Measurements from ENCODE around the gene GOLT1A. TPM values are rescaled to one million over a fixed set of nuclear protein-coding genes. Genes with fewer than 3 reads are reported as not detected.
A peak's percentile ranks its signal among the peaks of the same experiment; 100 is the strongest.

The GOLT1A gene, protein sequence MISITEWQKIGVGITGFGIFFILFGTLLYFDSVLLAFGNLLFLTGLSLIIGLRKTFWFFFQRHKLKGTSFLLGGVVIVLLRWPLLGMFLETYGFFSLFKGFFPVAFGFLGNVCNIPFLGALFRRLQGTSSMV
- polyA plus RNA-seq (ENCODE audit: insufficient read length in 4 of 4) = 1 to 10 TPM in 3 of 4 donors, under 1 TPM in 1; 0.20 to 4.7 (median 3.7) TPM

DNA sequence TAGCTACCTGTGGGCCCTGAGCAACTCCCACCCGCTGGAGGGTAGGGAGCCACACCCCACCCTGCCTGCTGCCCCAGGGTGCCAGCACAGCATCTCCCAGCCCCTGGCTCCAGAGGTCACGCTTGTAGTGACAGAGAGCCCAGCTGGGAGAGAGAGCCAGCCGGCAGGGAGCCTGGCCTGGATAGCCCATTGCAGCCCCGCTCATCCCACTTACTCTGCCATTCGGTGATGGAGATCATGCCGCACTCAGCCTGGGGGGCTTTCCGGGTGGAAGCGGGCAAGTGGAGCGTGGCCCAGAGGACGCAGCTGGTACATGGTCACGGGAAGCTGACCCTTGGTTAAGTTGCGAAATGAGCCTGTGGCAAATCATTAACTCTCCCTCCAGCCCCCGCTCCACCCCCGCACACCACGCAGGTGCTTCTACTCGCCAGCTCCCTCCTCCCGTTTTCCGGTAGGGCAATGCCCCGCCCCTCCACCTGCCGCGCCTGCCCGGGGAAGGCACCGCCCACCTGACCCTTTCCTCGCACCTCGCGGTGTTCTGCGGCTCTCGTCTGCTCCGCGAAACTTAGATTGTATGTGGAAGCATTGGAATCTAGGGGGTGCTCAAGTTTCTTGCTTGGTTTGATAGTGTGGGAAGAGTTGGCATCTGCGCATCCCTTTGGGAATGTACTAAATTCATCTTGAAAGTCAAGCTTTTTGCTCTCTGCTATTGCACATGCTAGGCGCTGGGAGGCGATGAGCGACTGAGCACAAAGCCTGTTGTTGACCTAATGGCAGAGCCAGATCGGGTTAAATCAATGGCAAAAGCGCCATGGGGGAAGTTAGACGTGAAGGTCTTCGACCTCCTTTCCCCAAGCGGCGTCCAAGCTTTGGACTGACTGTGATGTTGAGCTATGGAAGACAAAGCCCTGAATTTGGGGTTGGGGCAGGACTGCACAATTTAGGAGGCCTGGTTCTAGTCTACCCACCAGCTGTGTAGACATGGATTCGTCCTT lies at the start of gene GOLT1A:
Gene GOLT1A (minus strand): TSS at position 321 of the 995 bp plus-strand sequence. CDS start 82 bp downstream, at position 239.
- DNase-seq (ENCODE audit: low read depth in 4 of 4, low spot score in 3 of 4) = peak; percentile 66 to 82 (median 69)

DNA sequence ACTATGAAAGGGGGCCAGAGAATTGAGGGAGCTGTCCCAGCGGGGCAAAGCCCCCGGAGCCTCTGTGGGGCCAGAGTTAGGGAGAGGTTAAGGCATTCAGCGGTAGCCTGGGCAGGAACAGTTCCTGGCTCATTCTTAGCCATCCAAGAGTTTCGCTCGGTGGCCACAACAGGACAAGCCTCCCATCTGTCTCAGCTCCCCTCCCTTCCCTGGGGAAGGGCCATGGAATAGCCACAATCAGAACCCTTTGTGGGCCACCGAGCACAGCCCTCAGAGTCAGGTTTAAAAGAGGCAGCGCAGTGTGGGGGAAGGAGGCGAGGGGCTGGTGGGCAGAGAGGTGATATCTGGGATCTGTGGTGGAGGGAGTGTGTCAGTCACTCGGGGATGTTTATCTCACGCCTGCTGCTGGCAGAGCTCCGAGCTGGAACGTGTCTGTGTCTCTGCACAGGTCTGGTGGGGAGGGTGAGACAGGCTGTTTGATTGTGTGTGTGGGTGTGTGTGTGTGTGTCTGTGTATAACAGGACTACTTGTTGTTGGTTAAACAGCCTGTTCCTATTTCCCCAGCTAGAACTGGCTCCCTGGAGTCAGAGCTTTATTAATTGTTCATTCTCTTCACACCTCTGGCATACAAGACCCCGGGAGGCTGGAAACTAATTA lies 49.6 kb upstream of the GOLT1A start:
- no peak for DNase-seq (ENCODE audit: low read depth in 4 of 4, low spot score in 3 of 4)

DNA sequence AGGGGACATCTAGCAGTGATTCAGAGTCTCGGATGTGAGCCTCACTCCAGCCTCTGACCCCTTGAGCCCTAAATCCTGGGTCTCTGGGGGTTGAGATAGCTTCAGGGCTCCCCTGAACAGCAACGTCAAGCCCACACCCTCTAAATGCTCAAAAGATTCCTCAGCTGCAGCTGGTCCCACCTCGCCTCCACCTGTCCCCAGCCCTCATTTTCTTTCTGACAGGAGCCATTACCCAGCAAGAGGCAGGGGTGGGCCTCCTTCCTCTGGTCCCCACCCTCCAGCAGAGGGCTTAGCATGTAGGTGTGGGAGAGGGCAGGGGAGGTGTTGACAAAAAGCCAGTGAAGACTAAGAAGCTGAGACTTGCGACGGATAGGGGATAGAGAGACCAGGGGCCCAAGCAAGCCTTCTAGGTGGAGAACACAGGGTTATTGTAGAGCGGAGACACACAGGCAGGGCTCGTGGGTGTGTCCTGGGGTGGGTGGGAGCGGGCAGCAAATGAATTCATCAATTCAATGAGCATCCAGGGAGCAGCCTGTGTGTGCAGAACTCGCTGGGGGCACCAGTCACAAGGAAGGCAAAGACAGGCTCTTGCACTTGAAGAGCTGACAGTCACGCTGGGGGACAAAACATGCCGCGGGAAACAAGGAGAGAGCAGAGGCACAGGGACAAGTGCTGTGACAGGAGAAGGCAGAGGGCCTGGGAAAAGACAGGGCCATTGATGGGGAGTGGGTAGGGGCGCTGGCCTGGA lies 48.9 kb upstream of the GOLT1A start:
- no peak for DNase-seq (ENCODE audit: low read depth in 4 of 4, low spot score in 3 of 4)

DNA sequence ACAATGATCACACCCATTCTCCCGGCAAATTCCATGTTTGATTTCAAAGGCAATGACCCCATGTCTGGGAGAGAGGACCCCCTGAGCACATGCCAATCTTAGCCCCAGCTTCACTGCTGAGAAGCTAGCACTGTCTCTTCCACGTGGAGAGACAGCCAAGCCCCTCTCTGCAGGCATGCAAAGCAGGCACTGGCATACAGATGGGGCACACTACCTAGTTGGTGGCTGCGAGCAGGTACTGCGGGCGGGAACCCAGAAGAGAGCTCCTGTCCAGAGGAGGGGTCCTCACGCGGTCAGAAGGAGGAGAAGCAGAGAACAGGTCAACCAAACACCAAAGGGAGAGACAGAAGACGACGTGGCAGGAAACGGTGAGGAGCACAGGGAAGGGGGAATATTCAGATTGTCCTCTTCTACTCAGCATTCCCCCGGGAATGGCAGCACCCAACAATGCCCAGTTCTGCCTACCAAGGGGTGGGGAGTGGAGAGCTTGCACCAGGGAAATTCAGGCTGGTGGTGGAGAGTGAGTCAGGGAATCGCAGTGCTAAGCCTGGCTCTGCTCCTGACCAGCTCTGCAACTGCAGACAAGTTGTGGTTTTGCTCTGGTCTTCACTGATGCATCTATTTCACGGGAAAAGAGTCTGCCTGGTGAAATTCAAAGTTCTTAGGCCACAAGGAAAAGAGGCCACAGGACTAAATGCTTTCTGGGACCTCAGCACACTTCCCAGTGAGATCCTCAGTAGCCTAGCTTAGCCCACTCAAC lies 48.1 kb upstream of the GOLT1A start:
- DNase-seq (ENCODE audit: low read depth in 4 of 4, low spot score in 3 of 4) = no peak

DNA sequence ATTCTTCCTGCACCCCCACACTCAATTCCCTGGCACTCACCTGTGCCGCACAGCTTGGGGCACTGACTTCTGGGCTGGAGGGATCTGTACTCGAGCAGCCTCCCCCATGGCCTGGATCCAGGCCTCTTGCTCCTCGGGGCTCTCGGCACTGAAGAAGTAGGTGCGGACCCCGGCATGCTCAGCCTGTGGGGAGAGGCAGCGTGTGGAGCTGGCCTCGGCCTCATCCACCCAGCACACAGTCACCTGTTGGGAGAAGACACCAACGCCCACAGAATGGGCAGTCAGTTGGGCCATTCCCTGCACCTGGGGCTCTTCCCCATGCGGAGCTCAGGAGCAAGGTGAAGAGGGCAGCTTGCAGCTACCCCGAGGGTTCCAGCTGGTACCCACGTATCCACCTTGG lies 47.5 kb upstream of the GOLT1A start:
- no peak for DNase-seq (ENCODE audit: low read depth in 4 of 4, low spot score in 3 of 4)

DNA sequence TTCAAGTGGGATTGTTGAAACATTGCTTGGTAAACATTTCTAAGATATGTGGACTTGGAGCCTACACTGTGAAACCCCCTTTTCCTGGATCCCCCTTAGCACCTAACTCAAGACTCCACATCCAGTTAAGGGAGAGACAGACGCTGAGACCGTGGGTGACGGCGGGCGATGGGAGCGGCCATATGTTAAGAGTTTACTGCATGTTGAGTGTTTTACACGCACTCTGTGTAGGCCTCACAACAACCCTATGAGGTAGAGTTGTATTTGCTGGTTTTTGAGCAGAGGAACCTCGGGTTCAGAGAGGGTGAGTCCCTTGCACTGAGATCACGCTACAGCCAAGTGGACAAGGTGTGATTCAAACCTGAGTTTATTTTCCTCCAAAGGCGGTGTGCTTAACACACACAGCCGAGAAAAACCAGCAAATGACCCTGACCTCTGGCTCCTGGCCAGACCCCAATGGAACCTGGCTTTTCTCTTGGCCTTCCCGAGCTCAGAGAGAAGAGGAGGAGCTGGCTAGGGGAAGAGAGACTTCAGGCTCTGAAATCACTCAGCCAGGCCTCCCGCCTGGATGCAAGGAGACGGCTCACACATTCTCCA lies 46.9 kb upstream of the GOLT1A start:
- DNase-seq (ENCODE audit: low read depth in 4 of 4, low spot score in 3 of 4) = no peak

DNA sequence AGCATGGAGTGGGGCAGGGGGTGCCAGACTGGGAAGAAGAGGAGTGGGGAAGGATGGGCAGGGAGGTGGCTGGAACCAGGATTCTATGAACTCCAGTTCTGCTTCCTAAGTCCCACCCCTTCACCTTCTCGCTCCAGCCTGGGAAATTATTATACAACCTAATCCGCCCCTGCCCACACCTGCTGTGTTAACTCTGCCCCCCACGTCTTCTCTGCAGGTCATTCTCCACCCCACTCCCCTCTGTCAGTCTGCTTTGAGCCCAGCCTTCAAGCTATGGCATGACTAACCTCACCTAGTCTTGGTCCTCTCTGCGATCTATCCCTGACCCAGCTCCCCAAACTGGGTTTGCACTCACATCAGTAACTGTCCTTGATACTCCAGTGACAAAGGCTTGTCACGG lies 46.0 kb upstream of the GOLT1A start:
- no peak for DNase-seq (ENCODE audit: low read depth in 4 of 4, low spot score in 3 of 4)

DNA sequence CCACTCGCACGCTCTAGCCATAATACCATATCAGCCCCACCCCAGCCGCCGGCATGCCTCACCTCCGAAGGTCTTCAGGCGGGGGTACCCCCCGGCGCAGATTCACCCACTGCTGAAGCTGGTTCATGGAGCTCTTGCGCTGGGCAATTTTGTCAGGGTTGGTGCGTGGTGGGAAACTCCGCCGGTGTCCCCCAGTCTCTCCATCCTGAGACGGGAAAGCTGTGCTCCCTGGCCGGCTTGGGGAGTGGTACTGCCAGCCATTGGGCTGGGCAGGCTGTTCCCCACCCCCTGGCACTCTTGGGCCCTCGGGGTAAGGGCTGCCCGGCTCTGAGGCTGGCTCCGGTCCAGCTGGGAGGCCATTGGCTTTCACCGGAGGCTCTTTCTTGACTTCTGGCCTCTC lies 45.4 kb upstream of the GOLT1A start:
- DNase-seq (ENCODE audit: low read depth in 4 of 4, low spot score in 3 of 4) = no peak

DNA sequence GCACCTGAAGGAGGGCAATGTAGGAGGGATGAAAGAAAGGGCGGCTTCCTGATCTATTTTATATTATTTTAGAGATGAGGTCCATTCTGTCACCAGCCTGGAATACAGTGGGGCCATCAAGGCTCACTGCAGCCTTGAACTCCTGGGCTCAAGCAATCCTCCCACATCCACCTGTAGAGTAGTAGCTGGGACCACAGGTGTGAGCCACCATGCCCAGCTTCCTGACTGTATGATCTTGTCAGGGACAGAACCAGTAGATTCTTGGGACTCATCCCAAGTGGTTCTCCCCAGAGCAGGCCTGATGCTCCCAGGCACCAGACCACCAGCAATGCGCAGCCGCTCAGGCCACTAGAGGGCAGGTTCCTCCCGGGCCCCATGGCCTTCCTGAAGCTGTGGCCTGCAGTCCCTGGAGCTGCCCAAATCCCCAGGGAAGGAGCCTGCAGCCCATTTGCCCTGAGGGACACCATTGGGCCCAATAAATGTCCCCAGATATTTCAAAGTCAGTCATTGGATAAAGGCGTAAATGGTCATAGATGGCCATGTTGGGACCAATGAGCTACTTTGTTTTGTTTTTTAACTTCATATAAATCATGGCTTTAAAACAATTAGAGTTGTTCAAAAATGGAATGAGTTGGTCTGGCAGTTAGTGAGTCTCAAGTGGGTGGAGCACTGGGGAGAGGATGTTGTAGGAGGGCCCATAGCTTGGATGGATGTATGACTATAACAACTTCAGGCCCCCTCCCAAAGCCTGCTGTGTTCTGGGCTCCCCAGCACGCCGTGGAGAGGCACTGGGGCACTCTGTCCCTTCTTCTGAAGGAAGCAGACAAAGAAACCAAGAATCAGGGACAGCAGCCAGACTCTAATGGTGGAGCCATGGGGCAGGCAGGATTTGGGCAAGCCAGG lies 44.7 kb upstream of the GOLT1A start:
- DNase-seq (ENCODE audit: low read depth in 4 of 4, low spot score in 3 of 4) = no peak

DNA sequence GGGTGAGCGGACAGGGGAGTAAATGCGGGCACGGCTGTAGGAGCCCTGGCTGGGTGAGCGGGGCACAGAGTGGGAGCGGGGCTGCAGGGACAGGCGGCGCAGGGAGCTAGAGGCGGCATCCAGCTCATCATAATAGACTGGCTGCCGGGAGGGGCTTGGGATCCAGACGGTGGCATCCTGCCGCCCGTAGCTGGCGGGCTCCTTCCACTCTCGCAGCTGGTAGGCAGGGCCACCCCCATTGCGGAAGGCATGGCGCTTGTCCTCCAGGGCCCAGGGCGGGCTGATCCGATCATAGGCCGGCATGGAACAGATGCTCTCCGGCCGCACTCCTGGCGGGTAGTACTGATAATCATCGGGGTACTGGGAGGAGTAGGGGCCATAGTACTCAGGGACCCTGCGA lies 43.7 kb upstream of the GOLT1A start:
- no peak for DNase-seq (ENCODE audit: low read depth in 4 of 4, low spot score in 3 of 4)

DNA sequence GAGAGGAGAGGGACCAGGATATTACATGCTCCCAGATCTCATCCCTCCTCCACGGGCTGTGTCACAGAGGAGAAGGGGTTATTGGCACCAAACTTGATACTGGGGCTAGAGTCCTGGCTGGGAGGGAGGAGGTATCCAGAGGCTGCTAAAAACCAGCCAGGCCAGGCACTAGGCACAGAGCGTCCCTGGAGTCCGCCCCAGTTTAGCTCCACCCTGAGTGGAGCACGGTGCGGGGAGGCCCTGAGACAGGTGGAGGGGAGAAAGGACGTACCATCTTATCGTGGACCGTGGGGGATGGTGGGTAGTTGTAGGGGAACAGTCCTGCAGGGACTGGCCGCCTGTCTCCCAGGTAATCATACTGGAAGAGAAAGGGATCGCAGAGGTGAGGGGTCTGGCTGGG lies 42.7 kb upstream of the GOLT1A start:
- no peak for DNase-seq (ENCODE audit: low read depth in 4 of 4, low spot score in 3 of 4)

DNA sequence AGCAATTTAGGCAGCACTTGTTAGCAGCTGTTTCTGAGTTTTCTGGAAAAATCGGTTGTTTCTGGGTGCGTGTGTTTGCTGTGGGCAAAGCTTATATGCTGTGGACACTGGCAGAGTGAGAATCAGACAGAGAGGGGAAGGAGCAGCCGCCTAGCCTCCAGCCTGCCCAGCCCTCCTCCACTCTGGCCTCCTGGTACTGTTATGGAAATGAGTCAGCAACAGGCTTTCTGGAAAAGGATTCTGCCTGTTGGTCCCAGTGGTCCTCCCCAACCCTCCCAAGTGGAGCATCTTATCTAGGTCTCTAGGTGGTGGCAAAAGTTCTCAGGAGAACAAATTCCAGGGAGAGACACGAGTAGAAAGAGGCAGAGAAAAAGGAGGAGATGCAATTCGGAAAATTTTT lies 42.2 kb upstream of the GOLT1A start:
- DNase-seq (ENCODE audit: low read depth in 4 of 4, low spot score in 3 of 4) = no peak

DNA sequence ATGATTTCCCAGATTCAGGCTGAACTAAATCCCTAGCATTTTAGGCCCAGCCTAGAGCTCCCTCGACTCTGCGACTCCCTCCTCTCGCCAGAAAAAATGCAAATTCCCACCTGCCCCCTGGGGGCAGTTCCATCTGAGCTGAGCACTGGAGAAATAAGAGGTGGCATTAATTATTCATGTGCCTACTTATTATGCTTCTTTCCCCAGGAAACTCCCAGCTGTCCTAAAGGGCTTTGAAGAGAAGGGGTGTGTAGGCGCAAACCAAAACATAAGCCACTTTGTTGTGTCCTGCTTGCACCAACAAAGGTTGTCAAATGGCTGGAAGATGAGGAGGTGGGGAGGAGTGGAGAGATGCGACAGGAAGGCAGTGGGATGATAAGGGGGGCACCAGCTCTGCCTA lies 41.4 kb upstream of the GOLT1A start:
- no peak for DNase-seq (ENCODE audit: low read depth in 4 of 4, low spot score in 3 of 4)

DNA sequence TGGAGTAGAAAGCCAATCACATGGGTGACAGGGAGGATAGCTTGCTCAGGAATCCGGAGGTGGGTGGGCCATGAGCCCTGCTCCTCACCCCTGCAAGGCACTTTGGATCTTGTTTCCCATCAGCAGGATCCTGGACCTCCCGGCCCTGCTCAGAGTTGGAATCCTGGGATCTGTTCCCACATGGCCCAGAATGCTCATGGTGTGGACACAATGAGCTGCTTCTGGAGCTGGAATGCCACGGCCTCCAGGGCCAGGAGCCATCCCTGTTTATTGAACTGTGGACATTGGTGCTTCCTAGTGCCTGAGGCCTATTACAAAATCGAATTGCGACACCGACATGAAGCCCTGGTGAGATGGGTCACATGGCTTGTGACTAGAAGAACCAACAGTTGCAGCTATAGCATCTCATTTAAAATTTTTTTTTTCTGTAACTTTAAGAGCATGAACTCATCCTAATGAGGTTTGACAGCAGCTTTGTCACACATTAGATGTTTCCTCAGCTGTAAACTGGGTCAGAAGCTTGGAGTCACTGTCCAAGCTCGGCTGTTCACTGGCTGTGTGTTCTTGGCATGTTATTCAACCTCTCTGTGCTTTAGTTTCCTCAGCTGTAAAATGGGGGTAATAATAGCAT lies 40.4 kb upstream of the GOLT1A start:
- no peak for DNase-seq (ENCODE audit: low read depth in 4 of 4, low spot score in 3 of 4)

DNA sequence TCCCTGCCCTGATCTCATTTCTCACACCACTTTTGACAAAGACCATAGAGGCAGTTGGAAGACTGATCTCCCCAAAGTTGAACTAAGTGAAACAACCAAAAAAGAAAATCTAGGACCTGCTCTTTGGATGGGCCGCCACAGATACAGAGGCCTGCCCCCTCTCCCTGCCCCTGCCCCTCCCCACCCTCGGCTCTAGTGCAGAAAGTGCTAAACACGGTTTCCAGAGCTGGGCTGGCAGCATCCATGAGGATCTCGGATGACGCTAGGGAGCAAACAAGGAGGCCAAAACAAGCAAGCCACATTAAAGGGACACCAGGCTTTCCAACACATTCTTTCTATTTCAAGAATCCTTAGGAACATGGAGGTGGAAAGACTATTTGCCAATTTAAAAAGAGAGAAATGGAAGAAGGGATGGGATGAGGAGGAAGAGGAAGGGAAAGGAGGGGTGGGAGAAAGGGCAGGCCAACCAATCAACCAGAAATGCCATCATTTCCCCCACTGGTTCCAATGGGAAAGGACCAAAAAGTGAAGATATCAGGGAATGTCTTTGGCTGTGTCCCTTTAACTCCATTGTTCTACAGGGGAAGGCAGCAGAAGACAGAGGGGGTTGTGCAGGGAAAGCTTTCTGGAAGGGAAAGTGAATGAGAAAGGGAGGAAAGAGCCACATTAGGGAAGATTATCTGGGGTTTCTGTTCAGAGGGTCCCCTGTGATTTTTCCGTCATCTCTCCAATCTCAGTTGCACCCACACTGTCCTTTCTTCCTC lies 38.3 kb upstream of the GOLT1A start:
- no peak for DNase-seq (ENCODE audit: low read depth in 4 of 4, low spot score in 3 of 4)

DNA sequence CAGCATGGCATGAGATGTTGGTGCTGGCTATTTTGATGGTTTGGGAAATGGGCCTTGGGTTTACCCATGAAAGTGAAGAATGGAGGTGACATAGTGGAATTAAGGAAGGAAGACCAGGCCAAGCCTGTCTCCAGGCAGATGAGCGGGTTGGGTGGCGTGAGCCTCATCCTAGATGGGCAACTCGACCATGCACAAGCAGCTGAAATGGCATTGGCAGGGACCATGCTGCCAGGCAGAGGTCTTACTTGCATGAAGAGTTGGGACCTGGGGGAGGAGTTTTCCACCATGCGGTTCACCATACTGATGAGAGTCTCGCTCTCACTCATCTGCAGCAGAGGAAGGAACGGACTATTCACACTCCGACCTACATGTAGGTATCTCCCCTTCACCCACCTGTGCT lies 37.5 kb upstream of the GOLT1A start:
- DNase-seq (ENCODE audit: low read depth in 4 of 4, low spot score in 3 of 4) = no peak

DNA sequence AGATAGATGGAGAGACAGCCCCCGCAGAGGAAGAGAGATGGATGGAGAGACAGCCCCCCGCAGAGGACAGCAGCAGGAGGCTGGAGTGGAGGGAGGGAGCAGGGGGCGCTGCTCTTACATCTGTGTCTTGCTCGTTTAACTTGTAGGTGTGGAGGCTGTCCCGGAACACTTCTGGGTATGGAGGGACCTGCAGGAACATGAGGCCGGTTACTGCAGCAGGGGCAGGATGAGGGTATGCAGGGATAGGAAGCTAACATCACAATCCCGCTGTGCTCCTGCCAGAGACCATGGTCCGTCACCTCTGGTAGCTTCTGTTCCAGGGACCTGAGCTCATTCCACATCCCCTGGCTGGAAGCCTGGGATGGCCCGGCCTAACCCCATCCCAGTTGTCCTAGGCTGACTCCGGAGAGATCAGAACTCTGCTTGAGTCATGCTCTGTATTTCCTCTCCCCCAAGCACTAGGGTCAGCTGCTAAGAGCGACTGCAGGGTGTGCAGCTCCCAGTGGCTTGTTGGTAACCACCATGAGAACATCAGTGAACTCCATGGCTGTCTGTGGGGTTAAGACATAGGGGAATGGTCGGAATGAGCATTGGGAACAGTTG lies 36.7 kb upstream of the GOLT1A start:
- no peak for DNase-seq (ENCODE audit: low read depth in 4 of 4, low spot score in 3 of 4)

Measured in left renal pelvis (tissue), 4 donors.